Globus pallidus (tissue), 1 donor: ENCODE results near the gene CNGA3.
A peak's percentile ranks its signal among the peaks of the same experiment; 100 is the strongest.

Experiments used
- DNase-seq: peaks from one replicate; pipeline ENCODE4 v3.0.0-alpha.2; 2015; ENCODE audit warnings: low spot score

CNGA3 gene

DNA sequence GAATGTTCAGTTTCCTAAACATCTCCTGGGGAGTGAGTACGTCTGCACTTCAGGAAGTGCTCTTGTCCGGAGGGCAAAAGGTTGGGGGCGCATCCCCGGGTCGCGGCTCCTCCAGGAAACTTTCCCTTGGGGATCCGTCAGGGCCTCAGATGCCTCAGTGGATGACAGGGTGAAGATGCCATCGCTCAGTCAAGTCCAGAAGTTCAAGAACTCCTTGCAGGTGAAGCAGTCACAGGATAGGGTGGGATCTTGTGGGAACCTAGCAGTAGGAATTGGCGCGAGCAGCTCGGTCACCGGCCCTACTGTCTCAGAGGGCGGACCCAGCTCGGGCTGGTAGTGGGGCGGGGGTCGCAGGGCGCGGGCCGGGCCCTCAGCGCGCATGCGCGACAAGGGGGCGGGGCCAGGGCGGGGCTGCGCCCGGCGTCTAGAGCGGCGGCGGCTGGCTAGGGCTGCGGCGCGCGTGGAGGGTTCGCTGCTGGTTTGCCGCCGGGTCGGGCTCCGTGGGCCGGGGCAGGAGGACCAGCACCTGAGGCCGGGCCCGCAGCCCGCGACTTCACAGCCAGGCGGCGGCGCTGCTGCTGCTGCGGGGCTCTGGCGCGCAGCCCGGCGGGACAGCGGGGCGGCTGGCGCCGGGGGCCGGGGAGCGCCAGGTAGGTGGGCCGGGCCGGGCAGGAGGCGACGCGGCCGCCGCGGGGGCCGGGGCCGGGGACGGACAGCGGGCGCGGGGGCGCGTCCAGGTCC is 98.3 kb downstream of the CNGA3 start, which contains the start of gene INPP4A:
INPP4A (plus strand) TSS at position 423 of the 741 bp plus-strand sequence. CDS start 75,191 bp downstream, outside the sequence.
- DNase-seq = peak; percentile 69

DNA sequence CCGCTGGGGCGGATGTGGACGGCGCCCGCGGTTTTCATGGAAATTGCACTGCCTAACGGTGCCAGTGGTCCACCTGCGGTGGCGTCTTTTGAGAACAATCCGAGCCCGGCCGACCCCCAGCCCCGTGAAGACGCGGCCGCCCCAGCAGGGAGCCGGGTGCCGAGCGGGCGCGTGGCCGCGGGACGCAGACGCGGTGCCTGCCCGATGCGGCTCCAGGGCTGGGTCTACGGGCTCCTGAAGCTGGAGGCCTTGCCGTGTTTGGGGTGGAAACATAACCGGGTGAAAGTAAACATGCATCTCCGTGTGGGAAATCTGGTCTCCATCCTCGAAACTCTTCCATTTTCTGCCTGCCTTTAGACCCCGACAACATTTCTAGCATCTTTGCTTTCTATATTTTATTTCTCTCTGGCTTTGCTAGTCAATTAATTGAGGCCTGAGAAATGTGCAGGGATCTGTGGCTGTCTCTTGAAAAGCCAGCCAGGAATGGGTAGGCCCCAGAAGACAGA is 99.0 kb downstream of the CNGA3 start:
- no peak for DNase-seq

DNA sequence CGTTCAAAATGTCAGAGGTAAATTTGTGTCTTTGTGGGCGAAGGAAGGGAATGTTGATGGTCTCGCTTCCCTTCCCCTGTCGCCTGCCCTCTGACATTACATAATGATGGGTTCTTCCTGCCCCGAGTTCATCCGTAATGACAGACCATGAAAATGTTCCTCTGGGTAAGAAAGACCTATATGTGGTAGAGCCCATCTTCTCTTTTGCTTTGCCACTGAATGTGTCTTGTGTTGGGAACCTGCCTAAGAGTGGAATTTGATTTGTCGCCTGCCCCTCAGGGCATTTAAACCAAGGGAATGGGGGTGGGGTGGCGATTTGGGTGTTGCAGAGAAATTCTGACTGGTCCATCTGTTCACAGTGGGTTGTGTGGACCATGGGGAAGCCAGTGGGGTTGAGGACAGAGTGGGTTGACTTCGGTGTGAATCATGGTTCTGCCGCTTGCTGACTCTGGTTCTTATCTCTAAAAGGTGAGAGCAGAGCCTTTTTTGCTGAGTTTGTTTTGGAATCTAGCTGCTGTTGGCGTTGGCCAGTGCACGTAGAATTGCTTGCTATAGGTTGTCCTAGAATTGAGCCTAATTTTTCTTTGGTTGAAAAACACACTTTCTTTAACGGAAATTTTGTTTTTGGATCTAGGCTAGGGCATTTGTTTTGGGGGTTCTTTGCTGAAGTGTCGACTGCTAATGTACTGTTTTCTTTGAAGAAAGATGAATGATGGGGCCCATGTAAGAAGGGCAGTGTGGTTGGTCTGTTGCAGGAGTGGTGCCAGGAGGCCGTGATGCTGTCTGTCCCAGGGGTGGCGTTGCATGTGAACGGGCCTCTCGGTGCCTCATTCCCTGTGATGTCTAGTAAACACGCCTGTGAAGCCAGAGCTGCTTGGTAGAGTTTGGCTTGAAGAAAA is 99.7 kb downstream of the CNGA3 start:
- DNase-seq = no peak

DNA sequence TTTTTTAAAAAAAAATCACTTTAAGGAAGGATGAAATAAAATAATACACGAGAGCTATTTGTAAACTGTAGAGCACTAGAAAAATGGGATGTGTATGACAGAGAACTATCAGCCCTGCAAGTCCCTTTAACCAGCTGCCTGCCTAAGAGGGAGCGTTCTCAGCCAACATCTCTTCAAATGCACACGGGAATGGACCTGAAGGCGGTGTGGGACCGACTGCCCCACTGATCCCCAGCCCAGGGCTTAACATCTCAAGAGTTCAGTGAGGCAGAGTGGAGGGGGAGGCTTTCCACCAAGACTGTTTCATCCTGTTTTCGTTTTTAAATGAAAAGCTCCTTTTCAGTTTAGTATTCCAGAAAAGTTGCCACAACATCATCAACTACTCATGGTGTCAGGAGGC is 100.6 kb downstream of the CNGA3 start:
- no peak for DNase-seq
